Right renal pelvis (tissue), 4 donors: ENCODE results near the gene SLC28A1. TPM values are rescaled to one million over a fixed set of nuclear protein-coding genes. Genes with fewer than 3 reads are reported as not detected.
"Not testable (repeated sequence)": the region's sequence is repeated elsewhere in the genome, so short reads cannot be mapped to it uniquely, and the experiment has no call there.

Experiments used
- DNase-seq, 4 donors: peaks; one replicate each; pipeline ENCODE4 v3.0.0-alpha.2; 2013; ENCODE audit warnings: low read depth in 4 of 4, low spot score in 3 of 4, missing footprints in 1 of 4
- polyA plus RNA-seq, 4 donors: library from polyadenylated mRNA; unstranded; fragments of 120-200 nt; gene quantifications; one replicate each; pipeline ENCODE4 v1.2.1, GENCODE V29; 2013; ENCODE audit not compliant: insufficient read length in 4 of 4

SLC28A1 gene, protein sequence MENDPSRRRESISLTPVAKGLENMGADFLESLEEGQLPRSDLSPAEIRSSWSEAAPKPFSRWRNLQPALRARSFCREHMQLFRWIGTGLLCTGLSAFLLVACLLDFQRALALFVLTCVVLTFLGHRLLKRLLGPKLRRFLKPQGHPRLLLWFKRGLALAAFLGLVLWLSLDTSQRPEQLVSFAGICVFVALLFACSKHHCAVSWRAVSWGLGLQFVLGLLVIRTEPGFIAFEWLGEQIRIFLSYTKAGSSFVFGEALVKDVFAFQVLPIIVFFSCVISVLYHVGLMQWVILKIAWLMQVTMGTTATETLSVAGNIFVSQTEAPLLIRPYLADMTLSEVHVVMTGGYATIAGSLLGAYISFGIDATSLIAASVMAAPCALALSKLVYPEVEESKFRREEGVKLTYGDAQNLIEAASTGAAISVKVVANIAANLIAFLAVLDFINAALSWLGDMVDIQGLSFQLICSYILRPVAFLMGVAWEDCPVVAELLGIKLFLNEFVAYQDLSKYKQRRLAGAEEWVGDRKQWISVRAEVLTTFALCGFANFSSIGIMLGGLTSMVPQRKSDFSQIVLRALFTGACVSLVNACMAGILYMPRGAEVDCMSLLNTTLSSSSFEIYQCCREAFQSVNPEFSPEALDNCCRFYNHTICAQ
- polyA plus RNA-seq, result 1 to 10 TPM; 4.3 to 8.5 (median 6.7) TPM

DNA sequence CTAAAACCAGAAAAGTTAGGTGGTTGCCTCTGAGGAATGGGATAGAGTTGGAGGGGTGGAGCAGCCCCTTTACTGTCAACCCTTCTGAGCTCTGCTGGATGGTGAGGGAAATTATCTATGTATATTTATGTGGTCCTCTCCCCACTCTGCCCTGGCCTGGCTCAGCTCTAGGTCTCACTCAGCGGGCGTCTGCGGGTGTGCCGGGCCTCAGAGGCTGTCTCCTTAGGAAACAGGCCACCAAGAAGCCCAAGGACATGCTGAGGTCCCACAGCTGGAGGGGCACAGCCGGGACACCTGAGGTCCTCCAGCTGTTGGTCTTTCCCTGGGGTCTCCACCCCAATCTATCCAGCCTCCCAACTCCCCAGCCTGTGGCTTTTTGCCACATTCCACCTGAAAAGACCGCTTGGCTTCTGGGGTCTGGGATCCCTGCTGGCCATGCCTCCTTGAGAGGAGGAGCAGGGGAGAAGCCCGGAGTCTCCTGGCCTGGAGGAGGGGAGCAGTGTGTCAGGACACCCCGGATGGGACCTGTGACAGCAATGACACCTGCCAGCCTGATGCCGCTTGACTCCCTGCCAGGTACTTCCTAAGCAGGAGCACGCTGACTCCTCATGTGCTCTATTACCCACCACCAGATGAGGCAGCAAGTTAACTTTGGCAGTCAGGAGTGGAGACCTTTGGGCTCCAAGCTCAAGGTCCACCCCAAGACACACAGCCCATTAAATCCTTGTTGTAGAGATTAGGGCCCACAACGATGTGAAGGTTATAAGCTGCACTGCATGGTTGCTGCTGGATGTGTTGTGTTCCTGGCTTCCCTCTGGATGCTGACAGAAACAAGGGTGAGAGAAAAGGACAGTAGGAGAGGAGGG is at the start of gene SLC28A1:
SLC28A1 (plus strand) TSS at position 747 of the 866 bp plus-strand sequence. CDS start 3,099 bp downstream, outside the sequence.
- DNase-seq, result no peak

- DNase-seq, result no peak
Observed at GRCh38 chr15:84834969-84835368, 49.5 kb upstream of the SLC28A1 start.

DNA sequence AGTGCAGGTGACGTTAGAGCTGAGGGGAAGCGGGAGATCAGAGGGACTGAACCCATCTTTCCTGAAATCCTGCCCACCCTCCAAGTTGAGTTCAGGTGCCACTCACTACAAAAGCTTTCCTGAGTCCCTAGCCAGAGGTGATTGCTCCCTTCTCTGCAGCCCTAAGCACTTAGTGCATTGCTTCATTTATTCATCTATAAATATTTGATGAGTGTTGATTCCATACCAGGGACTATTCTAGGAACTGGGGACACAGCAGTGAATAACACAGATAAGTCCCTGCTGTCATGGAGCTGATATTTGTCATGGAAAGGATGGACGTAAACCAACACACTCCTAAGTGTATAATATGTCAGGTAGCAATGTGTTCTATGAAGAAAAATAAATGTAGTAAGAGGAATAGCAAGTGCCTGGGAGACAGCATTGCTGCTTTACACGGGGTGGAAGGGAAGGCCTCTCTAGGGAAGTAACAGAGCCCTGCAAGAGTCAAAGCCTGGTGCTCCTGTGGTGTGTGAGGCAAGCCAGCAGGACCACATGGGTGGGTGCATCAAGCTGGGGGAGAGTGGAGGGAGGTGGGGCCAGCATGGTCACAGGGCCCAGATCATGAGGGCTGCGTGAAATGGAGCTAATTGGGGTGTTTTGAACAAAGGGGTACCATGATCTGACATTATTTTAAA is 48.7 kb upstream of the SLC28A1 start:
- no peak for DNase-seq

DNA sequence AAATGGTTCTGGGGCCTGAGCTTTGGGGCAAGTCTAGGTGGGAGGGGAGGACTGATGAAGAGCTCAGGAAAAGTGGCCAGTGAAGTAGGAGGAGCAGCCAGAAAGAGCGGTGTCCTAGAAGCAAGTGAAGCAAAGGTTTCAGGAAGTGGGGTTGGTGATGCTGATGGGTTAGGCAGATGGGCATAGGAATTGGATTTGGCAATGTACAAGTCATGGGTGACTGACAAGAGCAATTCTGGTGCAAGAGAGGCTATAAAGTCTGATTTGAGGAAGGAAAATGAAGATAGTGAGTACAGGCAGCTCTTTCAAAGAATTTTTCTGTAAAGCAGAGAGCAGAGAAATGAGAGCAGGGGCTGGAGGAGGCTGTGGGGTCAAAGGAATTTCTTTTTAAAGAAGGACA is 47.6 kb upstream of the SLC28A1 start:
- DNase-seq, result no peak

GRCh38 chr15:84839714-84840113 is 44.7 kb upstream of the SLC28A1 start:
- DNase-seq, result no peak

DNA sequence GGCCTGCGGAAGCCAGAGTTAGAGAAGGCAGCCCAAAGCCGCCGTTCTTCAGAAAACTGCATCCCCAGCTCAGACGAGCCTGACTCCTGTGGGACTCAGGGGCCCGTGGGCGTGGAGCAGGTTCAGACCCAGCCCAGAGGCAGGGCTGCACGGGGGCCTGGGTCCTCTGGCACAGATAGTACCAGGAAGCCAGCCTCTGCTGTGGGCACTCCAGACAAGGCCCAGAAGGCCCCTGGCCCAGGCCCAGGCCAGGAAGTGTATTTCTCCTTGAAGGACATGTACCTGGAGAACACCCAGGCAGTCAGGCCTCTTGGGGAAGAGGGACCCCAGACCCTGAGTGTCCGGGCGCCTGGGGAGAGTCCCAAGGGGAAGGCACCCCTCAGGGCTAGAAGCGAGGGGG is 44.2 kb upstream of the SLC28A1 start:
- no peak for DNase-seq

- DNase-seq, result no peak
Observed at GRCh38 chr15:84840741-84841429, 43.6 kb upstream of the SLC28A1 start.

- DNase-seq, result no peak
Observed at GRCh38 chr15:84842781-84843180, 41.7 kb upstream of the SLC28A1 start.

DNA sequence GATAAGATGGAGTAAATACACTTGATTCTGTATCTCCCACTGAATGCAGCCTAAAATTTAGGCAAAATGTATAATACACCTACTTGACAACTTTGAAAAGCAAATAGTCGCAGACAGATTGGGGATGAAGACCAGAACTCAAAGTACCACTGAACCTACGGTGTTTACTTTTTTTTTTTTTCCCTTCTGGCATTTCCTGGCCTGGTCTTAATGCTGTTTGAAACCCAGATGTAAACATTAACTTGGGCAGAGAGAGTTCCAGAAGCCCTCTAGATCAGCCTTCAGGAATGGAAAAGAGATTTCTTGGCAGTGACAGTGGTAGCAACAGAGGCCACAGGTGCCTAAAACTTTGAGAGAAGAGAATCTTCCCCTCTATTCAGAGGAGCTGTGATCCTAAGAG is 39.5 kb upstream of the SLC28A1 start:
- no peak for DNase-seq

DNA sequence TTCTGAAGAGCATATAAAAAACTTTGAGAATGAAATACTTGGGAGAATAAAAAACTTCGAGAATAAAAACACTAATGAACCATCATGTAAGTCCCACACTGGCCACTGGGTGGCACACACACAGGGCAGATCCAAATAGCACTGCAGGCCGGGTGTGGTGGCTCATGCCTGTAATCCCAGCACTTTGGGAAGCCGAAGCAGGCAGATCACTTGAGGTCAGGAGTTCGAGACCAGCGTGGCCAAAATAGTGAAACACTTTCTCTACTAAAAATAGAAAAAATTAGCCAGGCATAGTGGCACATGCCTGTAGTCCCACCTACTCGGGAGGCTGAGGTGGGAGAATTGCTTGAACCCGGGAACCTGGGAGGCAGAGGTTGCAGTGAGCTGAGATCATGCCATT is 38.8 kb upstream of the SLC28A1 start:
- not testable (repeated sequence) for DNase-seq

DNA sequence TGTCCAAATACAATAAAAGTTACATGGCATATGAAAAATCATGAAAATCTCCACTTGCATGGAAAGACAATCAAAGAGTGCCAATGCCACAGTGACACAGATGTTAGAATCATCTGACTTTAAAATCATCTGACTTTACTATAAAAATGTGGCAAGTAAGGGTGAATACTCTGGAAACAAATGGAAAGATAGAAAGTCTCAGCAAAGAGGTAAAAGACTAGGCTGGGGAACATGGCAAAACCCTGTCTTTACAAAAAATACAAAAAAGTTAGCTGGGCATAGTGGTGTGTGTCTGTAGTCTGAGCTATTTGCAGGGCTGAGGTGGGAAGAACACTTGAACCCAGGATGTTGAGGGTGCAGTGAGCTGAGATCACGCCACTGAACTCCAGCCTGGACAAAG is 38.2 kb upstream of the SLC28A1 start:
- DNase-seq, result no peak

DNA sequence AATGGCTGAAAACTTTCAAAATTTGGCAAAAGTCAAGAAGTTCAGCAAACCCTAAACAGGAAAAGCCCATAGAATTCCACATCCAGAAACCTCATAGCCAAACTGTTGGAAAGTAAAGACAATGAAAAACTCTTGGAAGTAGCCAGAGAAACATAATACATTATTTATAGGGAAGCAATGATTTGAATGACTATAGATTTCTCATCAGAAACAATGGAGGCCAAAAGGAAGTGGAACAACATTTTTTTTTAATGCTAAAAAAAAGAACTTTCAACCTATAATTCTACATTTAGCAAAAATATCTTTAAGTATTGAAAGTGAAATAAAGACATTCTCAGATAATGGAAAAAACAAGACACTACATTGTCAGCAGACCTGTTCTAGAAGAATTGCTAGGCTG is 37.1 kb upstream of the SLC28A1 start:
- no peak for DNase-seq

DNA sequence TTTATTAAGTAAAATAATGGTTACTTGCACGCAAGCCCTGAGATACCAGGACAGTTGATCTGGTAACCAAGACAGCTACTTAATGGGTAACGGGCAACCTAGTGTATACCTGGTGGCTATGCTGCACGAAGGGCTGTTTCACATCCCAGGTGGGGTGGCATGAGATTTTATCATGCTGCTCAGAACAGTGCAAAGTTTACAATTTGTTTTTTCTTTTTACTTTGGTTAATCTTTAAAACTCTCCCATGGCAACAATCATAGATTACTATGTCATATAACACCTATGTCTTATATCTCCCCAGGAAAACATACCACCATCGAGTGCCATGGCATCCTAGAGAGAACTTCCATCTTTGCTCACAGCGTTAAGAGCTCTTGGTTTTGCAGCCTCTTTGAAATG is 32.2 kb upstream of the SLC28A1 start:
- DNase-seq, result no peak

DNA sequence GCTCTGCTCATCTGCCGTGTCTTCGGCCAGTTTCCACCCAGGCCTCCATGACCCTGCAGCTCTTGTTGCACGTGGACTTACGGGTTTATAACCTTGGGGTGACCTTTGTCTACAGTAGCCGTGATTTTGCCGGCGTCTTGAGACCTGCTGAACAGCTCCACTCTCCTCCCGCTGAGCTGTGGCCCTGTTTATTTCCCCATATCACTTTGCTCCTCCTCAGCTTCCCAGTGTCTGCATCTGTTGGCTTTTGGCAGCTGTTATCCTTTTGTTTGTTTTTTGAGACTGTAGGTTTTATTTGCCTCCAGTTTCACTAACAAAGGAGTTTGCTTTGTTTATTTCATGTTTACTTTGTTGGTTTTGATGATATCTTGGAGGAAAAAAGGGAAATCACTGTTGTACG is 29.3 kb upstream of the SLC28A1 start:
- DNase-seq, result no peak

GRCh38 chr15:84855765-84856164 is 28.7 kb upstream of the SLC28A1 start:
- no peak for DNase-seq

DNA sequence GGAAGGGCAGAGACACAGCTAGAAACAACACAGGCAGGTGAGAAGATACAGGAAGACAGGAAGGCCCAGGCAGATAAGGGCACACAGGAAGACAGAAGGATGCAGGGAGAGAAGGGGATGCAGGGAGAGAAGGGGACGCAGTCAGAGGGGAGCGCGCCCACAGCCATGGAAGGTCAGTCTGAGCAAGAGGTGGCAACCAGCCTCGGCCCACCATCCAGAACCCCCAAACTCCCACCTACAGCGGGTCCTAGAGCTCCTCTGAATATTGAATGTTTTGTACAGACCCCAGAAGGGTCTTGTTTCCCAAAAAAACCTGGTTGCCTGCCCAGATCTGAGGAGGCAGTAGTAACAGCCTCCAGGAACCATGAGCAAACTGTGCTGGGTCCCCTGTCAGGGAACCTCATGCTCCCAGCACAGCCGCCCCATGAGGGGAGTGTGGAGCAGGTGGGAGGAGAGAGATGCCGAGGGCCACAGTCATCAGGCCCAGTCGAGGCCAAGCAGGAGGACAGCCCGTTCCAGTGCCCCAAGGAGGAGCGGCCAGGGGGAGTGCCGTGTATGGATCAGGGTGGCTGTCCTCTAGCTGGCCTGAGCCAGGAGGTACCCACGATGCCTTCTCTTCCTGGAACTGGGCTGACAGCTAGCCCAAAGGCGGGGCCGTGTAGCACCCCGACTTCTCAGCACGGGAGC is 27.6 kb upstream of the SLC28A1 start:
- no peak for DNase-seq

- no peak for DNase-seq
Observed at GRCh38 chr15:84857418-84858004, 27.0 kb upstream of the SLC28A1 start.

GRCh38 chr15:84858231-84858630 is 26.2 kb upstream of the SLC28A1 start:
- no peak for DNase-seq

DNA sequence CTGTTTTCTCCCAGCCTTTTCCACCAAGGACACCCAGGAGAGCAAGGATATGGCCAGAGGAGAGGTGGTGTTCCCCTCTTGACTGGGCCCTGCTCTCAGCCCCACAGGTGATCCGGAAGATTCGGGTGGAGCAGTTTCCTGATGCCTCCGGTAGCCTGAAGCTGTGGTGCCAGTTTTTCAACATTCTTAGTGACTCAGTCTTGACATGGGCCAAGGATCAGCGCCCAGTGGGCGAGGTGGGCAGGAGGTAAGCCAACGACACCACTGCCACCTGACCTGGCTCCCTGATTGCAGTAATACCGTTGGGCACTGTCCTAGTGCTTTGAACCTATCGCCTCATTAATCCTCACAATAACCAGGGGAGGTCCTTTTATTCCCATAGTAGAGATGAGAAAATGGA is 25.3 kb upstream of the SLC28A1 start:
- DNase-seq, result no peak
